Right renal pelvis (tissue), 4 donors: ENCODE results near the gene SYT1. TPM values are rescaled to one million over a fixed set of nuclear protein-coding genes. Genes with fewer than 3 reads are reported as not detected.

Experiments
- DNase-seq, 4 donors: peaks; one replicate each; pipeline ENCODE4 v3.0.0-alpha.2; 2013; ENCODE audit warnings: low read depth in 4 of 4, low spot score in 3 of 4, missing footprints in 1 of 4
- polyA plus RNA-seq, 4 donors: library from polyadenylated mRNA; unstranded; fragments of 120-200 nt; gene quantifications; one replicate each; pipeline ENCODE4 v1.2.1, GENCODE V29; 2013; ENCODE audit not compliant: insufficient read length in 4 of 4

SYT1 gene
- polyA plus RNA-seq, 4 donors = 17.0 to 25.3 (median 24.8) TPM

DNA sequence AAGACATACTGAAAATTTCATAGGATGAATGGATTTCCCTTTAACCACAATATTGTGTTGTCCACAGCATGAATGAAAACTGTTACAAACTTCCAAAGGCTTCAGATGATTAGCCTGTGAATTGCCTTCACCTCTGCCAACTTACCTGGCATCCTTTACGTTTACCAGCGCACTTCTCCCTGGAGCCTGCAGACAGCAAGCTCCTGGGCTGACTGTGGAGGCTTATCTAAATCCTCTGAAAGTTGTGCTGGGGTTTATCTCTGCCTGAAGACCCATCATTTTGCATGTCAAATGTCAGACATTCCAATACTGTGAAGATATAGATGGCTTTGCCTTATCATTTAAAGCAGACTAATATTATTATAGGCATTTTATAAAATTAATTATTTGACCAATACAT is 403.0 kb downstream of the SYT1 start:
- no peak for DNase-seq

DNA sequence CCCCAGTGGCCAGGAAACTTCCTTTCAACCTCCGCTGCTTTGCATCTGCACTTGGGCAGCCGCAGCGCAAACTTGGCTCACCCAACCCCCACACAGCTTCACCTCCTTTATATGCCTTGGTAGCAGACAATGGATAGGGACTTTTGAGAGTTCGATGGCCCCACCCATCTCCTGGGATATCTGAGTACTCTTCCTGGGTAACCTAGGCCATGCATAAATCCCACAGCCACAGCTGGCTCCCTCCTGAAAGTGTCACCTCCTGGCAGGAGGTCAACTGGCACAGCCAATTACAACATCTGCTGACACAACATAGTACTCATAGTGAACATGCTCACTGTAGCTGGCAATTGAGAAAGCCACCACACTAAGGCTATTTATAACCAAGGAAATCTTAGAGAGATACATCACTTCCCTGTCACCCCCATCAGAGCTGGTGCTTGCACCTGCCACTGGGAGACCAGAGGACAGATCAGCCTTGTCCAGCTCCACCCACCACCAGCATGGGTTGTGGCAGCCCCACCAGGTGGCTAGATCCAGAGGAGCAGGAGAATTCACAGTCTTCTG is 410.0 kb downstream of the SYT1 start:
- no peak for DNase-seq

DNA sequence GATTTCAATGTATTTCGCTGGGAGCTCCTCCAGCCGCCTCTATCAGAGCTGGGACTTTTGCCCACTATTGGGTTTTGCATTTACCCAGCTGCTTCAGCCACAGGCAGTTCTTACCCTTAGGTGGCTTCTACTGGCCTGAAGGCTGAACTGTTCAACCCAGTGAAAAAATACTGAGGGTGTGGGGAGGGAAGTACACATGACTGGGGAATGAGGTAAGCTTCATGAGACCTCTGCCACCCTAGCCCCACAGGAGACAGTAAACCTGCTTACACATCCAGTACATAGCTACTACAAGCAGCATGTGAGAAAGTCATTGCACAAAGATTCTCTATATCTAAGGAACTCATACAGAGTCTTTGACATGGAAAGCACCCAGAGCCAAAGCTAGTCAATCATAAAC is 411.1 kb downstream of the SYT1 start:
- DNase-seq = no peak

DNA sequence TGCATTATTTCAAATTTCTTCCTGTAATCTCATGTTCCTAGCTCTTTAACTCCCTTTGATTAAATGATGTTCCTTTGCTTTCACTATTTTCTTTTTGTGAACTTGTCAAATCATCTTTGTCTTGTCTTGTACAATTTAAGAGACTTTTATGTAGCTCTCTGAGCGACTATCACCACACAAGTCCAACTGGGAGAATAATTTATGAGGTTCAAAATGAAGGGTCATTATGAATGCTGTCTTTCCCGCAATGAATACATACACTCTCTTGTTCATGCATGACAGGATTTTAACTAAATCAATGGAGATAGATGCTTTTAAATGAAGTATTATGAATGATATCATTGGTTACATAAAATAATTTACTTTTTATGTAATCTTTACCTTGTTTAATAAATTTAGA is 418.8 kb downstream of the SYT1 start:
- DNase-seq = no peak

DNA sequence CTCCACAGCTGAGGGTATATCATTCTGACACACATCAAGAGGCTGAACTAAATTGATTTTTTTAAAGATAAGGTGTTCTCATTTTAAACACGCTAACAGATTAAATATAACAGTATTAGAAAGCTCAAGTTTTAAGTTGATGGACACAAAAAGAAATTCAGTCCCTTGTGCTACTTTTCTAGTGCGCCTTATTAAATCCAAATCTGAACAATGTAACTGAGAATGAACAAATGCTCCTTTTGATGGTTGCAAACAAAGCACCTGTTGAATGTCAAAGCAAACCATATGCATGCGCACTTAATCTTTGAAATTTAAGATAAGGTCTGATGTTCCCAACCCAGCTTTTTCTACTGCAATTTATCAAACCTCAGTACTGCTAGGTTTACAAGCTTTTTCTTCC is 424.3 kb downstream of the SYT1 start:
- DNase-seq = no peak

DNA sequence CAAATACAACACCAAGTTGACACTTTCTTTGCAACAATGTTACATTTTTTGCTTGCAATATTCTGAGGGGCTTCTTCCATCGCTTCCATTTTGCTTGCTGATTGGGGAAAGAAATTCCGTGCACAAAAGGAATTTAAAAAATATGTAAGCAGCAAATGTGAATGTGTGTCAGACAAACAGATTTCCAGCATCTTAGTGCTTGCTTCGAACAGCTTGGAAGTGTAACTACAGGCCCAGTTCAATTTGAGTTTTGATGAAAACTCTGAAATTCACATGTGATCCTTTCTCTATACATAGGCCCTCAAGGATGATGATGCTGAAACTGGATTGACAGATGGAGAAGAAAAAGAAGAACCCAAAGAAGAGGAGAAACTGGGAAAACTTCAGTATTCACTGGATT is 427.1 kb downstream of the SYT1 start:
- no peak for DNase-seq

DNA sequence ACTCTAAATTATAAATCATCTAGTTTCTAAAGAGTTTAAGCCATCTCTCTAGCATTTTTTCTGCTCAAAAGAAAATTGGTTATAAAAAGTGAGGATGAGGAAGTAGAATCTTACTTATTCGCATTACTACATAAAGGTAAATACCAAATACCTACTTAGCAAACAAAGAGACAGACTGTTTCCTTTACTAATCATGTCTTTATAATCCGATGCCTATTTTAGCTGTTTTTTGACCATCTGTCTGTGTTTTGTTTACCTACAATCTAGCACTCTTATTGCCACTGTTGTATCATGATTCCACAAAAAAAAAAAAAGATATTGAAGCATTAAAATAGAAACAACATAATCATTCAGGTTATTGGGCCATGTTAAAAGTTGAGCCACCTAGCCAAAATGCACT is 430.0 kb downstream of the SYT1 start:
- DNase-seq = no peak

DNA sequence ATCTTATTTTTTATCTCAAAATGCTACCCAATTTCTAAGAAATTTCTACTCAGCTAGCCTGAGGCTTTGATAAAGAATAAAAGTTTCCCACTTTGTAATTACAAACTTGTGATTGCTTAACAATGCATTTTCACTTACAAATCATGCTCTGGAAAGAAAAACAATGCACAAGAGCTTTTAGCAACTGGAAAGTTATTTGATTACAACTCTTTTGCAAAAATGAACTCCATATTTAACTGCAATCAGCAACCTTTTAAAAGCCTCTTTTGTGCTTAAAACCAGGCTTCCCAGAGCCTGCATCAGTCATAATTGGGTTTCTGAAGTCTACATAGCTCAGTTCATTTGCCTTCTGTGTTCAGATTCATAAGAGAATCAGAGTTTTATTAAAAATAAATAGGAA is 431.0 kb downstream of the SYT1 start:
- no peak for DNase-seq

DNA sequence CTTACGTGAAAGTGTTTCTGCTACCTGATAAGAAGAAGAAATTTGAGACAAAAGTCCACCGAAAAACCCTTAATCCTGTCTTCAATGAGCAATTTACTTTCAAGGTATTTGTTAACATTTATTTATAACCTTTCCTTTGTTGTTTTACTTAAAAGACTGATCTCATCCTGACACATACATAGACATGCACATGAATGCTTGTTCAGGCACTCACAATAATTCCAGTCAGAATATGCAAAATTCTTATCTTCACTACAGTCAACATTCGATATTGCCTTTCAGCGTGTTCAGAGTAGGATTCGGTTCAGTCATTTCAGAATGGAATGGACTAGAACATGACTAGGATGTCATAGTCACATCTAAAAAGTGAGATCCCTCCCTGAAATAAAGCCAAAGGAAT is 431.6 kb downstream of the SYT1 start:
- no peak for DNase-seq

DNA sequence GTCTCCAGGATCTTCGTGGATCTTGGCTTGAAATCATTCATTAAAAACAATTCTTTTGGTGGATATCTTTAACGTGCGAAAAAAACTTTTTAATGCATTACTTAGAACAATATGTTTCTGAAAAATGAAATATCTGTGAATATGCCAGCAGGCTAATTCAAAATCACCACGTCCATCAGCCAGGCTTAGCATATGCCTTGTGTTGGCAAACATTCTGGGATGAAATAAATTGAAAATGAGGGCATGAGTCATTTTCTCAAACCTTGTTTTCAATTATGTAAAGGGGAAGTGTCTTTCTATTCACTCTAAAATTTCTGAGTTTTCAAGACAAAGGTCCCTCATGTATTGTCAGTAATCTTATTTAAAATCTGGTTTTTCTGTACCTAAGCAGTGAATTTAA is 432.3 kb downstream of the SYT1 start:
- no peak for DNase-seq

DNA sequence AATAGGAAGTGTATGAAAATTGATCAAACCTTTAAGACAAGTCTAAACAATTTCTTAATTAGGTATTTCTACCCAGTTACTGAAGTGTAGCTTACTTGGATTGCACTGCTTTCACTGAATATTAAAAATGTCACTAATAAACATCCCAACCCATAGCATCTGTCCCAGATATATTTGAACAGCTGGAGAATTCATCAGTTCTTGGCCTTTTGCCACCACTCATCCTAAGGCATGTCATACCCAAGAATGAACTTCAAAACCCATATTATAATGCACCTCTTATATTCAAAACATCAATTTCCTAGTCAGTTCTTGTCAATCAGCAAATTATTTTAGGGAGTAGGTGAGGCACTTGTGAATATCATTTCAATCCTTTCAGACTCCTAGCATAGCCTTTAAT is 433.9 kb downstream of the SYT1 start:
- DNase-seq = no peak

DNA sequence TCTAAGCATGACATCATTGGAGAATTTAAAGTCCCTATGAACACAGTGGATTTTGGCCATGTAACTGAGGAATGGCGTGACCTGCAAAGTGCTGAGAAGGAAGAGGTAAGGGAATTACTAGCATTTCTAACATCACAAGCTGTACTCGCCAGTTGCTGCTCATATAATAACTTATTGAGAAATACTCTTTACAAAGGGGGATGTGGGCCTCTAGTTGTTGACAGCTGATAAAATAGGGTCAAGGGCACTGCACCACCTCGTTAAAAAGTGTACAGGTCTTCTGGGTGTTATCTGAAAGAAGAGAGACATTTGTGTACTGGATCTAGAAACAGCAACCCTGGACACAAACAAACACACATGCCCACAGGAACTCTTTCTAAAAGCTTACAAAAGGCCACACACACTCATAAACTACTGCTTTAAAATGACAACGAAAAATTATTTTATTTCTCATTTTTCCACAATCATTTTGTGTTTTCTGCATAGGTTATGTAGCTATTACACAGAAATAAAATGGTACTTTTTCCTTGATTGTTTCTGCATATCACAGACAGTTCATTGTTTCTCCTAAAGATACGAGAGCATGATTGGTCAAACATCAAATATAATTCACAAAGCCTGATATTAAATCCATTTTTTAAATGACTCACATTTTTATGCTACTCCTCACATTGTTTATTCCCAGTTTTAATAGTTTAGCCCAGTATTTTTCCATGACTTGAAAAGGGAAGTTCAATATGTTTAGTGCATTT is 435.0 kb downstream of the SYT1 start:
- no peak for DNase-seq

DNA sequence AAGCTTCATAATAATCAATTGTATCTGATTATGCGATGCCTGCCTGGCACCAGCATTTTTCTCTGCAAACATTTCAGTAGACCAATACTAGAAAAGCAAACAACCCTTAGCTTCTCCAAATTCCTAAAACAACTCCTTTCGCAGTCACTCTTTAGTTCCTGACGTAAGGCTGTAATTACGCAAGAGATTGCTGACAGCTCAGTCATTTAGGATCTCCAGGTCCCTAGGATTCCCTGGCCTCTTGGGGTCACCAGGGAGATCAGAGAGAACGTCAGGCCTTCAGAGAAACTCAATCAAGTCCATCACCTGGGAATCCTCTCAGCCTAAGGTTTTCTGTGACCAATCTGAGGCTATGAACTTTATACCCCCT is 435.6 kb downstream of the SYT1 start:
- no peak for DNase-seq

DNA sequence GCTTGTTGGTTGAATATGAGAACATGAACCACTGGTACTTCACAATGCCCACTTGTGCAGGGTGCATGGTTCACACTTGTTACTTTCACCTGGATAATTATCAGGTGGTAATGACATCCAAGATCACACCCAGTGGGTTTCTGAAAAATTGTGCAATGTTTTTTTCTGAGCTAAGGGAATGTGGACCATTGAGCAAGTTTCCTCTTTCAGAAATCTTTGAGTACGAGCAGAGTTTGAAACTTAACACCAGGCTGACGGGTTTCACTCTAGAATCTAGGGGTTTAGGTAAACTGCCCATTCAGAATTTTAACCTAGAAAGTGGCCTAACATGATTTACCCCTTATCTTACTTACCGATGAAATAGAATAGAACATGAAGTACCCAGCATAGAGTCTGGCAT is 436.6 kb downstream of the SYT1 start:
- DNase-seq = no peak

DNA sequence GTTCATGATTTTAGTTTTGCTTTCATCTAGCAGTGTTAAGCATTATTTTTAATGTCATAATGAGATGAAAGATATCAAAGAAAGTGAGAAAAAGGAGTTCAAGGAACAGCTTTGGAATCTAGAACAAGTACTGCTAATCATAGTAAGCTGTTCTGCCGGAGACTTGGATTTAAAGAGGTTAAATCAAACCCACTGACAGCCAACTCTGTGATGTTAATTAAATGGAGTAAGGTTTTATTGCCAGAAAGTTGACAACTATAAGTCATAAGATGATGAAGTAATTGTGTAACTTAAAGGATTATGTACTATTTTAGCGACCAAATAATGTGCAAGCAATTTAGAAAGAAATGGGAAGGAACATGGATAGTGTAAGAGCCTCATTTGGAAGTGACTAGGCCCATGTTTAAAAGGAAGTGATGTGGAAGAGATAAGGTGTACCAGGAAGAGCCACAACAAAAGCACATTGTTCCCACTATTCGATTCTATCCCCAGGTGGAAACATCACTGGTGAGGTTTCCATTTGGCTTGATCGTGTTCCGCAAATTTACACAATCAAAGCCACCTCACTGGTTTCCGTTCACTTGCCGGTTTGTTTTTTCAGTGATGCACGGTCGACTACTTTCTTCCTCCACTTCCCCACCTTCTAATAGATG is 437.7 kb downstream of the SYT1 start:
- no peak for DNase-seq

DNA sequence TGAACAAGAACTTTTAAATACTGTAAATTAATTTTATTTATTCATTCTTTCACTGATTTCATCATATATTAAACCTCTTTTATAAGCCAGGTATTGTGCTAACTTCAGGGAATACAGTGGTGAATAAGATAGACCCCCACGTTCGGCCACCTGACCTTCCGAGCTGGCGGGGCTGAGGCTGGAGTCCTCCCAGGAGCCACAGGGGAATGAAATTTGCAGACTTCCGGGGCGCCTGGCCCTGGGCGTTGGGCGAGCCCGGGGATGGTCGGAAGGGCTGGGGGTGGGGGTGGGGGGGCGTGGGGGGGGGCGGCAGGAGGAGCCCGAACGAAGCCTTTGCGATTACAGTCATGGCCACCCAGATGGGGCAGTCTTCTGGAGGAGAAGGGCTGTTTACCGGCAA is 442.8 kb downstream of the SYT1 start:
- DNase-seq = no peak

DNA sequence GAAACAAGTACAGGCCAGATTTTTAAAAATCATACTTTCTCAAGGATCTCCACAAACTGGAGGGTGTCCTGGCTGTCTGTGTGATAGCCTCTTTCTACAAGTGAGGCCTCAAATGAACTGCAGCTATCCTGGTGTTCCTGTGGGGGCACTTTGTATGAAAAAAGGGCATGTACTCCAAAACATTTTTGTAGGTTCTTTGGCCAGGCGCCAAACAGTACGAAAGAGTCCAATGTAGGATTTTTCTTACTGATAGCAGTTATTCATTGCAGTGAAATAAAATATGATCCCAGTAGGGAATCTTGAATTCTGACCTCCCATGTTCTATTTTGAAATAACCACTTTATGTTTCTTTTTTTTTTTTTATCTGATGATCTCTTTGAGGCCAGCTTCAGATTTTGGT is 444.5 kb downstream of the SYT1 start:
- no peak for DNase-seq

DNA sequence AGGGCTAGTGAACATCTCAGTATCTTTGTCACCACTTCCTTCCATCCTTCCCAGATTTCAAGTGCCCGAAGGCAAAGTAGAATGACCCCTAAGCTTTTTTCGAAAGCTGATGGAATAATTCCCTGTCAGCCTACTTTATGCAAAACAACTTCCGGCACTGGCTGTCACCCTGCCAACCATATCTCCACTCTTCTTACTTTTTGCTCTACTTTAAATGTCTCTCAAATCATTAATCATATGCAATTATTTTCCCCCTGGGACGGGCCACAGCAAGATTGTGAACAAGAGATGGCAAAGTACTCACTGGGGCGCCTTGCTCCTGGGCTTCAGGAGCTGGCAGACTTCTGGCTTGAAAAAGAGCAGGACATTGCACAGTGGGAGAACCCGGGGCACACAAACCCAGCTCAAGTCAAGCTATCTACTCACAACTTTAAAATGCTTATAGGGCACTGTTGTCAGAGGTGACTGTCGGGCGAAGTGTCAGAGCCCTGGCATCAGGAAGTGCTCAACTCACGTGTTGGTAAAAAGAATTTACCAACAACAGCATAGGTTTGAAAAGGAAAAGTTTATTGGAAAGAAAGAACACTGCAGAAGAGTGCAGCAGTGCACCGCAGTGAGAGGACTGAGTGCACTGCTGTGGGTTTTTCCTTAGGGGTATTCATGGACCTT is 452.7 kb downstream of the SYT1 start:
- DNase-seq = no peak

DNA sequence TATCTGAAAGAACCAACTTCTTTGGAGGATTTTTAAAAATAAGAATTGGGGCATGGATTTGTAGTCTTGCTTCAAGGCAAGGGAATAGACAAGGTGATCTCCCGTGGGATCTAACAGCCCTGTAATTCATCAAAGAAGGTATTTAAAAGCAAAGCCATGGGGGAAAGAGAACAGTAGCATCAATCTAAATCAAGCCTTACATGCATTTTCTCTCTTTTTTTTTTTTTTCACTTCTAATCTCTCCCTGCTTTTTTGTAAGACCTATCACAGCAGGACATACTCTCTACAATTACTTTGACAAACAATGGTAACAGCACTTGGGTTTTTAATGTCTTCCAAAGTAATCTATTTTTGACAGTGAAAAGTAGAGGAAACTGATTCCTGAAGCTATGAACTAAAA is 458.3 kb downstream of the SYT1 start:
- no peak for DNase-seq

DNA sequence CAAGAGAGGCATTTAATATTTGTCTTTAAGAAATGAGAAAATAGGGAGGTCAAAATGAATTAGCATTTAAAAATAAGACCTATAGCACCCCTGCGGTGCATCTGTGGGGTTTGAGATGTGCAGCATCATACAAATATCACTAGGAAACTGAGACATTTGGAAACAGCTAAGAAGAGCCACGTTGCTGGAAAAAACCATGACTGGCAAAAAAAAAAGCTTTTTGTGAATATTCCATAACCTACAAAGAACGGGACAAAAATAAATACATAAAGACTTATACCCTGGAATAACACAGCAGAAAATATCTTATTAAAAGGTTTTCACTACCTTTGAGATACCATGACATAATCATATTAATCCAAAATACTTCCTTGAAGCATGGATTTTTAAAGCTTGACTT is 460.0 kb downstream of the SYT1 start:
- no peak for DNase-seq

DNA sequence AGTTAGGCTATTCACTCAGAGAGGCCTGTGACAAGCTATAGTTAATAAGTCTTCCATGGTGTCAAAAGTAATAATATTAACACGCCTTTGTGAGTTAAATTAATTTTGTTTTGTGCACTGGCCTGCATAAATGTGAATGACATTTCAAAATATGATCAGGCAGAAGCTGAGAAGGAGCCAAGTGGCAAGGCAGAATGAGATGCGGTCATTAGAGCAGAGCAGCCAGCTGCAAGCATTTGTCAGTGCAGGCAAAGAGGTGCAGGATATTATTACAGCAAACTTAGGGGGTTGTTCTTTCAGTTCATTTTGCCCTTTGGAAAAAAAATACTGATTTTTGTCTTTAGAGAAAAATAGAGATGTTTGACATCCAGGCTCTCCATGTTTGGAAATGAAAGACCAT is 461.6 kb downstream of the SYT1 start:
- DNase-seq = no peak

DNA sequence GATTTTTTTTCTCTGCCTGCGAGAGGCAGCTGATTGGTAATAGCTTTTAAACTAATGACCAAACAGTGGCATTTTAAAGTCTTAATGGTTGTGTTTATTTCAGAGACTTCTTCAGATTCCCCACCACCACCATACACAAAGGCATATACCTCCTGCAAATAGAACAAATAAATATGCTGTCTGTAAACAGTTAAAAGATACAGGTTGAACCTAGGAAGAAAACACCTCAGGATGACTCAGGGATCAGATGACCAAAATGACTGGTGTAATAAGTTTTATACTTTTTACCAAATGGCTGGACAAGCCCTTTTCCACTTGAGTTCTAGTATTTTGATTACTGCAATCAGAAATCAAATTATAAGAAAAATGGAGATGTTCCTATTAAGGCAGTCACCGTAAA is 462.1 kb downstream of the SYT1 start:
- DNase-seq = no peak
